MG63 (cell line): Measurements from ENCODE around the gene ASCC3. TPM values are rescaled to one million over a fixed set of nuclear protein-coding genes. Genes with fewer than 3 reads are reported as not detected.
"Not testable (repeated sequence)": the region's sequence is repeated elsewhere in the genome, so short reads cannot be mapped to it uniquely, and the experiment has no call there.

Experiments
- DNase-seq: peaks from one replicate; pipeline ENCODE4 v3.0.0-alpha.2; 2020
- H3K27me3 ChIP-seq: fragments of 250-450 bp; sonication (Bioruptor Pico); 2 replicates; pipeline ENCODE4 v1.5.1; 2020; ENCODE audit warnings: mild to moderate bottlenecking, moderate library complexity
- H3K36me3 ChIP-seq: fragments of 250-450 bp; sonication (Bioruptor Pico); 2 replicates; pipeline ENCODE4 v1.5.1; 2020; ENCODE audit warnings: mild to moderate bottlenecking, moderate library complexity
- H3K4me3 ChIP-seq: fragments of 250-450 bp; sonication (Bioruptor Pico); 2 replicates; pipeline ENCODE4 v1.5.1; 2020; ENCODE audit warnings: mild to moderate bottlenecking, moderate library complexity
- H3K9me3 ChIP-seq: fragments of 250-450 bp; sonication (Bioruptor Pico); 2 replicates; pipeline ENCODE4 v1.5.1; 2020; ENCODE audit warnings: mild to moderate bottlenecking, moderate library complexity
- total RNA-seq: library from RNA; depleted of rRNA; stranded (reverse); fragments of >200 nt; shearing (Covaris generic); gene quantifications from 2 replicates; pipeline ENCODE4 v1.2.3, GENCODE V29; 2014; ENCODE audit warnings: low replicate concordance

Gene ASCC3
- total RNA-seq, 1 experiment from 2014 or later: 19.0 TPM

DNA sequence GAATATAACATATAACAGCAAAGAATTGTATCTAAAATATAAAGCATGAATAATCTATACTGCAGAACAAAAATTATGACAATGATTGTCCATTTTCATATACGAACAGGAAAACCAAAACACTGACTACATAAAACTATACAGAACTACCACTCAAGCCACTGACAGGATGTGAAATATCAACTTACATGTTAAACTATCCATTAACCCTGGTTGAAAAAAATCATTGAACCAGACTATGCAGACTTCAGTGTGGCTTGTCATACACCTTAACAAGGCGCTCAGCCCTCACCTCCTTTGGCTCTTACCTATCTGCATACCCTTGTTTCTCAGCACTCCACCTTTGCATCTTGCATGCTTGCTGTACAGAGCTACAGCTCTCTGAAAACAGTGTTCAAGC lies 34.9 kb downstream of the ASCC3 start:
- no peaks in the 10 kb centered on the region for H3K27me3 ChIP-seq
- no peak for DNase-seq
- no peak overlapping the region for H3K4me3 ChIP-seq
- no peaks in the 10 kb centered on the region for H3K9me3 ChIP-seq
- peaks cover 13% of the 10 kb centered on the region for H3K36me3 ChIP-seq

DNA sequence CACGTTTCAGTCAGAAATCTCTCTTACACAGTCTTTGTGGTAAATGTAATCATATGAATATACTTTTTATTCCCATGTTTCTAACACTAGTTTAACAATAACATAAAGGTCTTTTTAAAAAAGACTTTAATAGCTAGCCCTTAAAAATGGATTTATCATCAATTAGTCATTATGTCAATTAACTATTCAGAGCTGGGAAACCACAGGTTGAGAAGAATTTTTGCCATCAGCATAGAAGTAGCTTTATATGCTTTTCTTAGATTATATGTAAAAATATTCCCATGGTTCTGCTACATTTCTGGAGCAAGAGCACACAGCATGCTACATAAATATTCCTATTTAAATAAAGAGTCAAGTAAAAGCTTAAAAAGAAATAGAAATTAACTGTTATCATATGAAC lies 35.5 kb downstream of the ASCC3 start:
- H3K9me3 ChIP-seq: no peaks in the 10 kb centered on the region
- H3K27me3 ChIP-seq: no peaks in the 10 kb centered on the region
- no peak for DNase-seq
- peaks cover 13% of the 10 kb centered on the region for H3K36me3 ChIP-seq
- H3K4me3 ChIP-seq: no peak overlapping the region

DNA sequence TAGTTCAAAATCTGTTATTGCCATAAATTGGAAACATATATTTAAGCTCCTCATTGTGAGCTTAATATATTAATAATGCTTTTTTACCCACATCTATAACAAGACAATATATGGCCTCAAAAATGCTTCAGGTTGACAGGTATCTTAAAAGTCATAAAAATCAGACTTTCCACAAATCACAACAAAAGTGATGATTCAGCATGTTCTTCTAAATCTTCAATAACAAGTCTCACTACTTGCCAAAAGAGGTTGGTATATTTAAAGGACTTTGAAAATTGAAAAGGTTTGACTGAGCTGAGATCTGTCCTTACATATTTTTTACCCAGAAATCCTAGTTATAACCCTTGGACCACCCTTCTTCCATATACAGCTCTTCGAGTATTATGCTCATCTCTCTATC lies 41.7 kb downstream of the ASCC3 start:
- no peak for DNase-seq
- Histone ChIP-seq H3K27me3 (no peaks in the 10 kb centered on the region), H3K36me3 (peaks cover 7% of the 10 kb centered on the region), H3K9me3 (no peaks in the 10 kb centered on the region), H3K4me3 (no peak overlapping the region)

- no peak for DNase-seq
- Histone ChIP-seq H3K4me3 (no peak overlapping the region), H3K9me3 (no peaks in the 10 kb centered on the region), H3K36me3 (peaks cover 7% of the 10 kb centered on the region), H3K27me3 (no peaks in the 10 kb centered on the region)
Observed at GRCh38 chr6:100838011-100838410, 43.1 kb downstream of the ASCC3 start.

- Histone ChIP-seq H3K4me3 (no peak overlapping the region), H3K27me3 (no peaks in the 10 kb centered on the region), H3K36me3 (peaks cover 11% of the 10 kb centered on the region), H3K9me3 (no peaks in the 10 kb centered on the region; the same call in 1 of the 2 replicates)
- no peak for DNase-seq
Observed at GRCh38 chr6:100833972-100834574, 47.1 kb downstream of the ASCC3 start.

- not testable (repeated sequence) for H3K9me3 ChIP-seq
Observed at GRCh38 chr6:100829077-100829595, 52.0 kb downstream of the ASCC3 start.

DNA sequence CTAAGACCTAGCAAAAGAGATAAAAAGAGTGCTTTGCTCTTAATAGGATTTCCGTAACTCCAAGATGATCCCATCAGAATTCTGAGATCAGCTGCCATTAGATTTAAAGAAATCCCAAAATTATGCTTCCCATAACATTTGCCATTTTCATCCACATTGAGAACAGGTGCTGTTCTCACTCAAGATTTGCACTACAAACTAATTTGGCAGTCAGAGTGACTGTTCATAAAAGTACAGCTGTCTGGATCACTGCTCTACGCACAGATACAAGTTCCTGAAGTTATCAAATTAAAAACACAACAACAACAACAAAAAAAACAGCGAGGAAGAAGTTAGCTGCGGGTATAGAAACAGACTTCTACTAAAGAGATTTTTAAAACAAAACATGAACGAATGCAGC lies 58.1 kb downstream of the ASCC3 start:
- DNase-seq: no peak
- peaks cover 8% of the 10 kb centered on the region for H3K36me3 ChIP-seq
- no peaks in the 10 kb centered on the region for H3K9me3 ChIP-seq
- no peaks in the 10 kb centered on the region for H3K27me3 ChIP-seq
- no peak overlapping the region for H3K4me3 ChIP-seq

More at GRCh38 chr6:100829077-100829595, 52.0 kb downstream of the ASCC3 start:
- not testable (repeated sequence) for H3K4me3 ChIP-seq, H3K27me3 ChIP-seq, DNase-seq
- H3K36me3 ChIP-seq: peaks cover 16% of the 10 kb centered on the region

DNA sequence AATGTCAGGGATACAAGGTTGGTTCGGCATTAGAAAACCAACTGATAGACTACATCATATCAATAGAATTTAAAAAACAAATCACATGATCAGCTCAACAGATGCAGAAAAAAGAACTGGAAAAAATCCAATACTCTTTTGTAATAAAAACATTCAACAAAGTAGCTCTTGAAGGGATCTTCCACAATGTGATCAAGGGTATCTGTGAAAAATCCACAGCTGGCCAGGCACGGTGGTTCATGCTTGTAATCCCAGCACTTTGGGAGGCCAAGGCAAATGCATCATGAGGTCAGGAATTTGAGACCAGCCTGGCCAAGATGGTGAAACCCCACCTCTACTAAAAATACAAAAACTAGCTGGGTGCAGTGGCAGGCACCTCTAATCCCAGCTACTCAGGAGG lies 63.1 kb downstream of the ASCC3 start:
- DNase-seq: no peak
- Histone ChIP-seq H3K36me3 (no peaks in the 10 kb centered on the region; the same call in 1 of the 2 replicates), H3K9me3 (peaks cover 7% of the 10 kb centered on the region), H3K27me3 (no peaks in the 10 kb centered on the region), H3K4me3 (no peak overlapping the region)

- DNase-seq: no peak
- Histone ChIP-seq H3K36me3 (peaks cover 3% of the 10 kb centered on the region), H3K9me3 (peaks cover 3% of the 10 kb centered on the region), H3K27me3 (no peaks in the 10 kb centered on the region), H3K4me3 (no peak overlapping the region)
Observed at GRCh38 chr6:100810015-100810414, 71.1 kb downstream of the ASCC3 start.

DNA sequence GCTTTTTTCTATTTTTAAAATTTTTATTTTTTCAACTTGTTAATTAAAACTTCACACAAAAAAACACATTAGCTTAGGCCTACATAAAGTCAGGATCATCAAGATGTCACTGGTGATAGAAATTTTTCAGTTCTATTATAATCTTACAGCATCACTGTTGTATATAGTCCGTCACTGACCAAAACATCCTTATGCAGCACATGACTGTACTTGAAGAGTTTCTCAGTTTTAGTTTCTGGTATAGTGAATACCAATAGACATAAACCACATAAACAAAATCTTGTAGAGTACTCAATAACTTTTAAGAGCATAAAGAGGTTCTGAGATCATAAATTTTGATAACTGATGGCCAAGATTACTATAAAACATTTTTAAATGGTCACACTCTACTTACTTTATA lies 71.8 kb downstream of the ASCC3 start:
- DNase-seq: no peak
- Histone ChIP-seq H3K4me3 (no peak overlapping the region), H3K36me3 (peaks cover 3% of the 10 kb centered on the region), H3K9me3 (no peaks in the 10 kb centered on the region), H3K27me3 (no peaks in the 10 kb centered on the region)

- DNase-seq: no peak
- peaks cover 3% of the 10 kb centered on the region for H3K36me3 ChIP-seq
- no peaks in the 10 kb centered on the region for H3K9me3 ChIP-seq
- H3K27me3 ChIP-seq: no peaks in the 10 kb centered on the region
- H3K4me3 ChIP-seq: no peak overlapping the region
Observed at GRCh38 chr6:100808638-100809275, 72.4 kb downstream of the ASCC3 start.

DNA sequence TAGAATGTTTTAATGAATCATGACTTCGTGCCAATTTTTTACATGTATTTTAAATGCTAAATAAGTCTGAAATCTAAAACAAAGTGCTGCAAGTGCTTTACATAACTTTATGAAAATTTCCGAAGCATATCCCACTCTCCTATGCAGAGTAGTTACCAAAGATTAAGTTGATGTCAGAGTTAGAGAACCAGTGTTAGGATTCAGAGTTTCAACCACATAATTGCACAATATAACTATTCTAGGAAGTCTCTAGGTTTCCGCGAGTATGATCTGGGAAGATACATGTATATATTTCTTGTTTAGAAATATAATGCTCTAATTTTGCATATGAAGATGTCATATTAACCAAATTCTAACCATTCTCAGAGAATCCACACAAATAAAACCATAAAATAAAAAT lies 74.8 kb downstream of the ASCC3 start:
- no peak for DNase-seq
- Histone ChIP-seq H3K36me3 (peaks cover 3% of the 10 kb centered on the region), H3K9me3 (no peaks in the 10 kb centered on the region), H3K27me3 (no peaks in the 10 kb centered on the region), H3K4me3 (no peak overlapping the region)

DNA sequence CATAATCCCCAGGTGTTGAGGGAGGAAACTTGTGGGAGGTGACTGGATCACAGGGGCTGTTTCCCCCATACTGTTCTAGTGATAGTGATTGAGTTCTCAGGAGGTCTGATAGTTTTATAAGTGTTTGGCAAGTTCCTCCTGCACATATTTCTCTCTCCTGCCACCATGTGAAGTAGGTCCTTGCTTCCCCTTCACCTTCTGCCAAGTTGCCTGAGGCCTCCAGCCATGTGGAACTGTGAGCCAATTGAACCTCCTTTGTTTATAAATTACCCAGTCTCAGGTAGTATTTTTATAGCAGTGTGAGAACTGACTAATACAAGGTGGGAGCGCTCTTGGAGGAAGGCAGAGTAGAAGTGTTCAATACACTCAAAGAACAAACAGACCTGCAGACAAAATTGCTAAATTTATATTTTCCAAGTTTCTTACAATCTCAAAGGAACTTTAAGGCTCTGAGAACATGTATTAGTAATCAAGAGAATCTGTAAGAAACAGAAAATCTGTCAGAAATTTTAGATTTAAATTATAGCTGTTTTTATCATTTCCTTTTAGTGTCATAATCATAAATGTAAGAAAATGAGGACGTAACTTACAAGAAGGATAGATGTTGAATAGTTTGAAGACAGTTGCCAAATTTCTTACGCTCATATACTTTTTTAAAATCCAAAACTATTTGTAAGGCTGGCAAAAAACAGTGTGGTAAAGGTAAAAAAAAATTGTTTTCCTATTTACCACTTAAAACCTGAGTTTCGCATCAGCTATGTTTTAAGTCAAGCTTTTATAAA lies 77.7 kb downstream of the ASCC3 start:
- no peak for DNase-seq
- Histone ChIP-seq H3K27me3 (no peaks in the 10 kb centered on the region), H3K9me3 (no peaks in the 10 kb centered on the region), H3K36me3 (peaks cover 9% of the 10 kb centered on the region), H3K4me3 (no peak overlapping the region)

GRCh38 chr6:100801036-100801435 lies 80.1 kb downstream of the ASCC3 start:
- no peak overlapping the region for H3K4me3 ChIP-seq
- peaks cover 23% of the 10 kb centered on the region for H3K36me3 ChIP-seq
- DNase-seq: no peak
- no peaks in the 10 kb centered on the region for H3K27me3 ChIP-seq
- H3K9me3 ChIP-seq: no peaks in the 10 kb centered on the region

- peaks cover 23% of the 10 kb centered on the region for H3K36me3 ChIP-seq
- DNase-seq: no peak
- H3K4me3 ChIP-seq: no peak overlapping the region
- H3K27me3 ChIP-seq: no peaks in the 10 kb centered on the region
- no peaks in the 10 kb centered on the region for H3K9me3 ChIP-seq
Observed at GRCh38 chr6:100796049-100796823, 84.9 kb downstream of the ASCC3 start.

DNA sequence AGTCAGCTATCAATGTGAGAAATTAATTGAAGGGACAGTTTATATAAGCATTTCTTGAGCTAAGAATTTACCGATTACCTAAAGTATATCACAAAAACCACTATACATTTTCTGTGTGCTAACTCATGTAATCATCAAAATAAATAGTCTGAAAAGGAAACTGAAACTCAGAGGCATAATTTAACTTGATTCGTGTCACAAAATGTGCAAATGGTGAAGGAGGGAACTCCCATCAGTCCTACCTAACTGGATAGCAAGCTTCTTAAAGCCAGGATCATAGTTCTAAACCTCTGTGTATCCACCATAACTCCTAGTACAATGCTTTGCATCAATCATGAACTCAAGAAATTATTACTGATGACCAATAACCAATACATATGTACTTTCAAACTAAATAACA lies 91.0 kb downstream of the ASCC3 start:
- no peaks in the 10 kb centered on the region for H3K9me3 ChIP-seq
- H3K27me3 ChIP-seq: no peaks in the 10 kb centered on the region
- H3K4me3 ChIP-seq: no peak overlapping the region
- DNase-seq: no peak
- no peaks in the 10 kb centered on the region for H3K36me3 ChIP-seq

DNA sequence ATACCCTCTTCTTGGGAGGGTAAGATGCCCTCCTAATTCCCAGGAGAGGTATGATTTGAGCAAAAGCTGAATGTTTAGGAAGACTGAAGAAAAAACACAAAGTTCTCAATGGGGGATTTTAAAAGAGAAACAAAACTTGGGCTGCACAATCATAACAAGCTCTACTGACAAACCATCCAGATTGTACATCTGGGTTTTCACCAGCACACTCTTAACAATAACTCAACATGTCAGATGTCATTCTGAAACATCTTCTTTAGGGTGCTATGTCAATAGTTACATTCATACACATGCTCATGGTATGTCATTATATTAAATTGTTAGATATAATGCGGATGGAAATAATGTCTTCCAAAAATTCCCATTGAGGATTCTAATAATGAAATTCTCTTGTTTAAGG lies 95.1 kb downstream of the ASCC3 start:
- H3K36me3 ChIP-seq: no peaks in the 10 kb centered on the region
- no peak overlapping the region for H3K4me3 ChIP-seq
- no peak for DNase-seq
- H3K27me3 ChIP-seq: no peaks in the 10 kb centered on the region
- no peaks in the 10 kb centered on the region for H3K9me3 ChIP-seq
